Measurements from ENCODE around the gene KIAA0825.

GRCh38 chr5:94431696-94432095, 186.7 kb downstream of the KIAA0825 start:
- TF ChIP-seq CTCF (IDR thresholded peaks at IDR 0.05 in 4 of 5, conservative IDR thresholded peaks at IDR 0.05 in 1 of 5), result no peak
- TF ChIP-seq POLR2A (IDR thresholded peaks at IDR 0.05), result no peak
